Measurements from ENCODE around the gene AGPAT2. TPM values are rescaled to one million over a fixed set of nuclear protein-coding genes. Genes with fewer than 3 reads are reported as not detected.

Gene AGPAT2
- total and polyA plus RNA-seq, 2 of the 4 experiments (the other 2 are of a cell fraction) = 16.1 to 39.5 TPM

GRCh38 chr9:136687721-136688223 lies 515 bp upstream of the AGPAT2 start:
- Histone ChIP-seq H3K18ac (ENCODE audit: low read depth, low read length) (no peak overlapping the region), H3K14ac (replicated peaks; ENCODE audit: low read depth, low read length) (no peak overlapping the region), H2AK5ac (ENCODE audit: low read depth, low read length) (no peak overlapping the region), H2AFZ (replicated peaks; ENCODE audit: low read length, poor library complexity) (peak overlapping the region; percentile 69), H3K4ac (ENCODE audit: low read depth, low read length) (no peak overlapping the region; the same call in 1 of the 2 replicates), H3K4me3 (ENCODE audit: insufficient read depth, low read depth, low read length) (no peak overlapping the region), H3K36me3 (ENCODE audit: control insufficient read depth, insufficient read depth, low read length) (no peaks in the 10 kb centered on the region), H3K56ac (ENCODE audit: extremely low read depth, insufficient read depth, low read length) (no peak overlapping the region), H3K27me3 (ENCODE audit: control insufficient read depth, insufficient read depth, low read length) (no peaks in the 10 kb centered on the region; the same call in 1 of the 2 replicates), H3K79me1 (ENCODE audit: low read depth in 1 of 2, low read length in 2 of 2) (peaks cover 18 to 26% of the 10 kb centered on the region in 2 experiments), H4K8ac (ENCODE audit: low read depth in 2 of 2, low read length in 2 of 2) (no peak overlapping the region; a peak in 1 of 4 replicates), H3K23ac (ENCODE audit: low read depth, low read length) (no peak overlapping the region), H3K9me3 (ENCODE audit: control insufficient read depth, insufficient read depth, low read length) (no peaks in the 10 kb centered on the region), H2BK20ac (ENCODE audit: low read depth, low read length) (no peak overlapping the region), H3K27ac (ENCODE audit: insufficient read depth, low read length) (no peak overlapping the region), H3K9me1 (ENCODE audit: insufficient read depth, low read length) (no peaks in the 10 kb centered on the region), H2AK9ac (replicated peaks; ENCODE audit: low read depth, low read length, poor library complexity) (no peak overlapping the region), H3K4me2 (ENCODE audit: low read depth, low read length) (no peak overlapping the region; the same call in 1 of the 2 replicates), H4K5ac (ENCODE audit: low read depth, low read length) (no peak overlapping the region), H2BK15ac (ENCODE audit: low read depth, low read length) (no peak overlapping the region), H4K20me1 (ENCODE audit: insufficient read depth, low read length) (peaks cover 8% of the 10 kb centered on the region; the same call in 1 of the 2 replicates), H3K9ac (ENCODE audit: low read depth, low read length) (no peak overlapping the region), H2BK5ac (ENCODE audit: low read depth, low read length, poor library complexity, severe bottlenecking) (no peak overlapping the region), H2BK120ac (ENCODE audit: low read depth, low read length) (no peak overlapping the region), H3K4me1 (ENCODE audit: control insufficient read depth, insufficient read depth, low read length) (peaks cover 4% of the 10 kb centered on the region), H4K91ac (ENCODE audit: insufficient read depth, low read depth, low read length) (no peak overlapping the region)
- DNase-seq = no peak
- no peak for ATAC-seq (ENCODE audit: low read depth)
- CTCF ChIA-PET = no interaction called here
- TF ChIP-seq RAD21 (IDR thresholded peaks at IDR 0.05; ENCODE audit: low read length) (no peak), CTCF (conservative IDR thresholded peaks at IDR 0.05; ENCODE audit: low read depth, low read length) (no peak), BHLHE40 (IDR thresholded peaks at IDR 0.05; ENCODE audit: low read depth, low read length) (no peak), MXI1 (IDR thresholded peaks at IDR 0.05; ENCODE audit: borderline replicate concordance, low read depth, low read length) (no peak), CEBPB (IDR thresholded peaks at IDR 0.05; ENCODE audit: low read depth, low read length) (no peak), FOS (IDR thresholded peaks at IDR 0.05; ENCODE audit: low read depth, low read length) (no peak), MAFK (IDR thresholded peaks at IDR 0.05; ENCODE audit: low read depth, low read length) (no peak), MAZ (IDR thresholded peaks at IDR 0.05; ENCODE audit: borderline replicate concordance, low read depth, low read length) (no peak), CHD1 (IDR thresholded peaks at IDR 0.05; ENCODE audit: low read depth, low read length) (no peak)
- TF ChIP-seq, protein P1, sequence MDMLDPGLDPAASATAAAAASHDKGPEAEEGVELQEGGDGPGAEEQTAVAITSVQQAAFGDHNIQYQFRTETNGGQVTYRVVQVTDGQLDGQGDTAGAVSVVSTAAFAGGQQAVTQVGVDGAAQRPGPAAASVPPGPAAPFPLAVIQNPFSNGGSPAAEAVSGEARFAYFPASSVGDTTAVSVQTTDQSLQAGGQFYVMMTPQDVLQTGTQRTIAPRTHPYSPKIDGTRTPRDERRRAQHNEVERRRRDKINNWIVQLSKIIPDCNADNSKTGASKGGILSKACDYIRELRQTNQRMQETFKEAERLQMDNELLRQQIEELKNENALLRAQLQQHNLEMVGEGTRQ (IDR thresholded peaks at IDR 0.05; ENCODE audit: low read depth, low read length) = no peak
- in situ Hi-C loops (cut with MboI; ENCODE audit: low sequenced_read_pairs) (no loop called here), dilution Hi-C loops (cut with HindIII; ENCODE audit: low sequenced_read_pairs, unreplicated experiment) (no loop called here), intact Hi-C loops (cut with micrococcal nuclease) (no loop called here)
- POLR2A ChIA-PET (ENCODE audit: unreplicated experiment) = no interaction called here
- 30% methylated on average over 19 of the region's 37 CpGs; no CpG with 5 or more reads in 1 of the 2 experiments for WGBS, 2 experiments (ENCODE audit: extremely low coverage in 2 of 2, insufficient read length in 1 of 2)
- BruUV-seq (replicated peaks) = no TSS peak

Measured in IMR-90 (cell line).